Measurements from ENCODE around the gene PTPRN2. TPM values are rescaled to one million over a fixed set of nuclear protein-coding genes. Genes with fewer than 3 reads are reported as not detected.

PTPRN2 gene
- total and polyA plus RNA-seq, 2 donors (not counting 3 experiments of a cell fraction or from before 2014, with no cell fraction given) = 0.62 to 0.88 TPM

GRCh38 chr7:158543840-158544239 is 43.8 kb downstream of the PTPRN2 start:
- no peak overlapping the region for H3K4me2 ChIP-seq (ENCODE audit: insufficient read depth, low read length)
- H3K4me1 ChIP-seq (ENCODE audit: control insufficient read depth, extremely low read depth, insufficient read depth, low read length) = no peaks in the 10 kb centered on the region
- no TSS peak for BruUV-seq (replicated peaks)
- H3K9me3 ChIP-seq (replicated peaks; ENCODE audit: control insufficient read depth, insufficient read depth, low read length) = no peaks in the 10 kb centered on the region
- no peak overlapping the region for H2AFZ ChIP-seq (ENCODE audit: low read depth, low read length)
- DNase-seq (ENCODE audit: low read depth, low spot score) (no peak), FAIRE-seq (no peak)
- H4K20me1 ChIP-seq (replicated peaks; ENCODE audit: control insufficient read depth, extremely low read depth, insufficient read depth, low read length) = no peaks in the 10 kb centered on the region
- POLR2A ChIA-PET = no interaction called here
- dilution Hi-C loops (cut with MboI; ENCODE audit: extremely low pct_ligation_motif_present, low sequenced_read_pairs) = no loop called here
- H3K9ac ChIP-seq (replicated peaks; ENCODE audit: extremely low read depth, insufficient read depth, low read length) = no peak overlapping the region
- no peaks in the 10 kb centered on the region for H3K79me2 ChIP-seq (ENCODE audit: control insufficient read depth, insufficient read depth, low read length)
- intact Hi-C loops (cut with micrococcal nuclease) = no loop called here
- TF ChIP-seq POLR2A (IDR thresholded peaks at IDR 0.05; ENCODE audit: low read depth, low read length) (no peak), MYC (IDR thresholded peaks at IDR 0.05; ENCODE audit: low read depth, low read length) (no peak), POLR2AphosphoS5 (IDR thresholded peaks at IDR 0.05; ENCODE audit: insufficient read depth, low read depth, low read length) (no peak), FOS (IDR thresholded peaks at IDR 0.05; ENCODE audit: borderline replicate concordance, insufficient read depth, low read length) (no peak), CTCF (IDR thresholded peaks at IDR 0.05; ENCODE audit: extremely low read depth in 1 of 2, insufficient read depth in 1 of 2, low read depth in 1 of 2, low read length in 2 of 2) (no peak), EZH2 (IDR thresholded peaks at IDR 0.05; ENCODE audit: borderline replicate concordance, low read depth, low read length, severe bottlenecking) (no peak), MAX (IDR thresholded peaks at IDR 0.05; ENCODE audit: insufficient read depth, insufficient read length) (no peak), GATA2 (IDR thresholded peaks at IDR 0.05; ENCODE audit: insufficient read depth, insufficient read length, low read depth, low read length) (no peak), JUN (IDR thresholded peaks at IDR 0.05; ENCODE audit: borderline replicate concordance, insufficient read depth, insufficient read length, low read depth) (no peak)
- no peaks in the 10 kb centered on the region for H3K36me3 ChIP-seq (ENCODE audit: control insufficient read depth in 2 of 2, extremely low read depth in 1 of 2, insufficient read depth in 2 of 2, low read length in 2 of 2)
- no peaks in the 10 kb centered on the region for H3K27me3 ChIP-seq (ENCODE audit: control insufficient read depth in 2 of 2, insufficient read depth in 2 of 2, low read length in 2 of 2)
- no peaks in the 10 kb centered on the region for H3K9me1 ChIP-seq (replicated peaks; ENCODE audit: control insufficient read depth, extremely low read depth, insufficient read depth, low read length)
- CTCF ChIA-PET = interaction anchor here (0.7 kb wide), 1 partner anchor 11 kb away, joined by 3 read pairs; no protein-coding TSS in a partner anchor
- no peak overlapping the region for H3K27ac ChIP-seq (ENCODE audit: insufficient read depth, low read depth, low read length)
- H3K4me3 ChIP-seq (replicated peaks in 1 of 3; ENCODE audit: insufficient read depth in 1 of 3, low read depth in 1 of 3, low read length in 3 of 3) = no peak overlapping the region

All from endothelial cell of umbilical vein (primary cell).